Loucy (cell line): ENCODE data around the gene TSPO.

Source experiments
- H2AFZ ChIP-seq: fragments of 200-600 bp; sonication (generic); 2 replicates; pipeline ENCODE4 v1.6.0; 2016; ENCODE audit warnings: antibody characterized with exemption, mild to moderate bottlenecking, low read length, moderate library complexity
- H3F3A ChIP-seq: fragments of 200-600 bp; 2 replicates; pipeline ENCODE4 v1.6.0; 2016; ENCODE audit warnings: antibody characterized with exemption, low read depth, mild to moderate bottlenecking
- H3K27me3 ChIP-seq: fragments of 200-600 bp; sonication (generic); 2 replicates; pipeline ENCODE4 v1.6.1; 2014; ENCODE audit warnings: low read length, mild to moderate bottlenecking; ENCODE audit not compliant: insufficient read depth, poor library complexity, severe bottlenecking
- H3K36me3 ChIP-seq: fragments of 200-600 bp; sonication (generic); 2 replicates; pipeline ENCODE4 v1.6.1; 2016; ENCODE audit warnings: low read length; ENCODE audit not compliant: insufficient read depth
- H3K4me1 ChIP-seq: fragments of 200-600 bp; sonication (generic); 2 replicates; pipeline ENCODE4 v1.5.1; 2014; ENCODE audit warnings: low read length, mild to moderate bottlenecking; ENCODE audit not compliant: insufficient read depth, poor library complexity, severe bottlenecking
- H3K4me2 ChIP-seq: fragments of 200-600 bp; sonication (generic); 2 replicates; pipeline ENCODE4 v1.6.0; 2014; ENCODE audit warnings: antibody characterized with exemption, low read length, low read depth, mild to moderate bottlenecking; ENCODE audit not compliant: poor library complexity, severe bottlenecking
- H3K4me3 ChIP-seq: fragments of 200-600 bp; sonication (generic); 2 replicates; pipeline ENCODE4 v1.5.1; 2014; ENCODE audit warnings: low read length, mild to moderate bottlenecking, mixed read lengths; ENCODE audit not compliant: poor library complexity, severe bottlenecking
- H3K79me2 ChIP-seq: fragments of 200-600 bp; sonication (generic); 2 replicates; pipeline ENCODE4 v1.6.1; 2014; ENCODE audit warnings: low read length; ENCODE audit not compliant: insufficient read depth
- H3K9ac ChIP-seq: fragments of 200-600 bp; sonication (generic); 2 replicates; pipeline ENCODE4 v1.6.0; 2014; ENCODE audit warnings: mild to moderate bottlenecking, low read depth, low read length, moderate library complexity; ENCODE audit not compliant: poor library complexity, severe bottlenecking
- H3K9me2 ChIP-seq: fragments of 200-600 bp; sonication (generic); replicated peaks from 2 replicates; pipeline ENCODE4 v1.6.1; 2016; ENCODE audit warnings: low read depth, low read length, mixed read lengths
- H3K9me3 ChIP-seq: fragments of 200-600 bp; sonication (generic); 2 replicates; pipeline ENCODE4 v1.6.1; 2014; ENCODE audit warnings: mild to moderate bottlenecking, antibody characterized with exemption, low read length, low read depth; ENCODE audit not compliant: insufficient read depth
- H4K20me1 ChIP-seq: fragments of 200-600 bp; sonication (generic); 2 replicates; pipeline ENCODE4 v1.6.0; 2014; ENCODE audit warnings: antibody characterized with exemption, low read length, mild to moderate bottlenecking; ENCODE audit not compliant: insufficient read depth, poor library complexity, severe bottlenecking
- CTCF ChIP-seq: fragments of 200-600 bp; sonication (generic); conservative IDR thresholded peaks from 2 replicates; pipeline ENCODE4 v1.5.1; 2014; ENCODE audit warnings: mild to moderate bottlenecking, antibody characterized with exemption, low read length
- EZH2phosphoT487 ChIP-seq: fragments of 200-600 bp; IDR thresholded peaks from 2 replicates; pipeline ENCODE4 v1.6.1; 2018; ENCODE audit warnings: antibody characterized with exemption, mild to moderate bottlenecking, moderate library complexity, borderline replicate concordance

The TSPO gene

GRCh38 chr22:43133401-43133800, 18.0 kb upstream of the TSPO start:
- Histone ChIP-seq H3K27me3 (no peaks in the 10 kb centered on the region), H3K4me1 (peaks cover 14% of the 10 kb centered on the region), H3K4me3 (no peak overlapping the region), H2AFZ (no peak overlapping the region), H3K4me2 (no peak overlapping the region), H3F3A (no peaks in the 10 kb centered on the region), H4K20me1 (no peaks in the 10 kb centered on the region), H3K9ac (no peak overlapping the region), H3K79me2 (no peaks in the 10 kb centered on the region), H3K36me3 (peaks cover 19% of the 10 kb centered on the region; the same call in 1 of the 2 replicates), H3K9me3 (no peaks in the 10 kb centered on the region), H3K9me2 (no peaks in the 10 kb centered on the region)
- TF ChIP-seq CTCF (no peak), EZH2phosphoT487 (no peak)

GRCh38 chr22:43134553-43134952, 16.8 kb upstream of the TSPO start:
- no peak overlapping the region for H2AFZ ChIP-seq
- H3K36me3 ChIP-seq, result peaks cover 19% of the 10 kb centered on the region; the same call in 1 of the 2 replicates
- H3K27me3 ChIP-seq, result no peaks in the 10 kb centered on the region
- H3K79me2 ChIP-seq, result 0 out of 2 replicates have a peak, but pooled peaks cover under 1% of the 10 kb centered on the region
- H3K4me3 ChIP-seq, result no peak overlapping the region
- no peaks in the 10 kb centered on the region for H3K9me3 ChIP-seq
- H3K9me2 ChIP-seq, result no peaks in the 10 kb centered on the region
- peaks cover 2% of the 10 kb centered on the region for H3K4me1 ChIP-seq
- no peak overlapping the region for H3K9ac ChIP-seq
- no peak overlapping the region for H3K4me2 ChIP-seq
- no peaks in the 10 kb centered on the region for H4K20me1 ChIP-seq
- H3F3A ChIP-seq, result no peaks in the 10 kb centered on the region
- TF ChIP-seq CTCF (no peak), EZH2phosphoT487 (no peak)

- 0 out of 2 replicates have a peak, but pooled peaks cover 5% of the 10 kb centered on the region for H3K79me2 ChIP-seq
- H3K36me3 ChIP-seq, result peaks cover 19% of the 10 kb centered on the region; the same call in 1 of the 2 replicates
- TF ChIP-seq CTCF (no peak), EZH2phosphoT487 (no peak)
These were observed 15.8 kb upstream of the TSPO start for GRCh38 chr22:43135565-43135964.

More at GRCh38 chr22:43135565-43135964, 15.8 kb upstream of the TSPO start:
- Histone ChIP-seq H3K4me1 (no peaks in the 10 kb centered on the region), H3K9me2 (no peaks in the 10 kb centered on the region), H3K9ac (no peak overlapping the region), H3K9me3 (no peaks in the 10 kb centered on the region), H4K20me1 (no peaks in the 10 kb centered on the region), H3F3A (no peaks in the 10 kb centered on the region), H3K27me3 (no peaks in the 10 kb centered on the region), H2AFZ (no peak overlapping the region), H3K4me3 (no peak overlapping the region), H3K4me2 (no peak overlapping the region)
